K562 (cell line): ENCODE results near the gene FRMD4A. TPM values are rescaled to one million over a fixed set of nuclear protein-coding genes. Genes with fewer than 3 reads are reported as not detected.

ENCODE experiments used
- ATAC-seq: fragments of 200-7000 bp; cut with Tn5 transposase; 3 replicates; pipeline ENCODE4 v1.9.1; 2020; ENCODE audit warnings: moderate library complexity
- BruUV-seq: library from RNA; stranded (reverse); fragments of 400-500 nt; replicated peaks from 2 replicates; lab custom pipeline; 2021; lab: Mats Ljungman, UMichigan
- CTCF ChIA-PET: fragments of 300-600 bp; formaldehyde crosslinking; extraction: SDS; loops from one replicate; lab custom pipeline; 2021; ENCODE audit warnings: low intra/inter-chr PET ratio; lab: Yijun Ruan, JAX
- POLR2A ChIA-PET: fragments of 300-600, 350-650 bp; sonication (Branson Sonifier 250); formaldehyde crosslinking; extraction: SDS; loops from one replicate; lab custom pipeline; 2021; ENCODE audit warnings: antibody characterized with exemption, inconsistent platforms; lab: Yijun Ruan, JAX
- DNase-seq, 4 experiments: peaks; one replicate each; pipeline versions ENCODE4 v3.0.0 to v3.0.0-alpha.2; 2011 to 2018; ENCODE audit warnings: low spot score in 3 of 4, mixed read lengths in 3 of 4; ENCODE audit errors: extremely low read depth in 1 of 4
- FAIRE-seq: peaks from 2 replicates; lab custom pipeline; 2011; peaks lifted over from hg19 to GRCh38; lab: Jason Lieb, UNC
- H2AFZ ChIP-seq: 2 replicates; pipeline ENCODE4 v1.6.0; 2011; ENCODE audit warnings: low read depth, low read length, control low read depth, inconsistent platforms
- H3K27ac ChIP-seq: fragments of 200-600 bp; 3 replicates; pipeline ENCODE4 v1.8.0; 2011; ENCODE audit warnings: low read depth, mild to moderate bottlenecking, control low read depth, inconsistent platforms, low read length, moderate library complexity, mixed read lengths; ENCODE audit errors: extremely low read depth
- H3K27me3 ChIP-seq, 2 experiments: fragments of 300-600 bp in 1 of 2; 2 replicates in 1 of 2; 3 replicates in 1 of 2; pipeline versions ENCODE4 v1.6.0 to v1.8.0; 2011; ENCODE audit warnings: inconsistent platforms in 2 of 2, low read length in 2 of 2, mild to moderate bottlenecking in 1 of 2, mixed read lengths in 1 of 2, moderate library complexity in 1 of 2; ENCODE audit not compliant: control insufficient read depth in 2 of 2, insufficient read depth in 2 of 2
- H3K36me3 ChIP-seq: fragments of 300-600 bp; 3 replicates; pipeline ENCODE4 v1.8.0; 2011; ENCODE audit warnings: mild to moderate bottlenecking, low read length, inconsistent platforms; ENCODE audit not compliant: control insufficient read depth, insufficient read depth
- H3K4me1 ChIP-seq, 2 experiments: fragments of 200-600 bp in 1 of 2; replicated peaks in 1 of 2; 2 replicates in 1 of 2; 3 replicates in 1 of 2; pipeline versions ENCODE4 v1.5.1 to v1.8.0; 2011; ENCODE audit warnings: inconsistent platforms in 2 of 2, low read length in 2 of 2, mild to moderate bottlenecking in 1 of 2, mixed read lengths in 1 of 2, moderate library complexity in 1 of 2; ENCODE audit not compliant: control insufficient read depth in 2 of 2, insufficient read depth in 2 of 2
- H3K4me2 ChIP-seq: 2 replicates; pipeline ENCODE4 v1.6.1; 2011; ENCODE audit warnings: low read length, control low read depth, inconsistent platforms, mixed read lengths; ENCODE audit not compliant: insufficient read depth
- H3K4me3 ChIP-seq: fragments of 200-600 bp; sonication (generic), shearing (Covaris generic); 2 replicates; pipeline ENCODE4 v1.5.1; 2016; ENCODE audit warnings: control low read depth, inconsistent platforms
- H3K79me2 ChIP-seq: fragments of 200-600 bp; 3 replicates; pipeline ENCODE4 v1.8.0; 2011; ENCODE audit warnings: low read length, inconsistent platforms; ENCODE audit not compliant: control insufficient read depth, insufficient read depth
- H3K9ac ChIP-seq, 2 experiments: 2 replicates each; pipeline versions ENCODE4 v1.6.0 to v1.6.1; 2011; ENCODE audit warnings: low read depth in 2 of 2, low read length in 2 of 2, control low read depth in 1 of 2, inconsistent platforms in 1 of 2, mild to moderate bottlenecking in 1 of 2, mixed read lengths in 1 of 2; ENCODE audit not compliant: insufficient read depth in 1 of 2
- H3K9me1 ChIP-seq: one replicate; pipeline ENCODE4 v1.6.0; 2011; ENCODE audit warnings: inconsistent platforms, mild to moderate bottlenecking, low read length, moderate library complexity; ENCODE audit not compliant: control insufficient read depth, insufficient read depth
- H3K9me3 ChIP-seq: replicated peaks from 2 replicates; pipeline ENCODE4 v1.5.1; 2011; ENCODE audit warnings: low read depth, low read length, inconsistent platforms; ENCODE audit not compliant: control insufficient read depth, insufficient read depth
- H4K20me1 ChIP-seq: replicated peaks from 2 replicates; pipeline ENCODE4 v1.6.1; 2011; ENCODE audit warnings: low read length, inconsistent platforms, mixed read lengths; ENCODE audit not compliant: control insufficient read depth, insufficient read depth
- ARID4B ChIP-seq: sonication (generic); formaldehyde crosslinking; IDR thresholded peaks from 2 replicates; pipeline ENCODE4 v1.8.0; 2022; ENCODE audit warnings: mild to moderate bottlenecking, missing genetic modification reagents
- ATF7 ChIP-seq: fragments of 450-650 bp; IDR thresholded peaks from 2 replicates; pipeline ENCODE4 v1.7.1; 2014; ENCODE audit warnings: mild to moderate bottlenecking, moderate library complexity
- CBFA2T2 ChIP-seq: fragments of 450-650 bp; conservative IDR thresholded peaks from 2 replicates; pipeline ENCODE4 v1.6.1; 2017; ENCODE audit warnings: mild to moderate bottlenecking
- CHAMP1 ChIP-seq: fragments of 450-650 bp; IDR thresholded peaks from 2 replicates; pipeline ENCODE4 v1.6.1; 2016; ENCODE audit warnings: mild to moderate bottlenecking
- ESRRB ChIP-seq: fragments of 250-450 bp; sonication (Bioruptor Pico); IDR thresholded peaks from 2 replicates; pipeline ENCODE4 v1.5.0; 2020; ENCODE audit warnings: mild to moderate bottlenecking, moderate library complexity, borderline replicate concordance
- HNRNPL ChIP-seq: fragments of 200-400 bp; formaldehyde crosslinking; IDR thresholded peaks from 2 replicates; pipeline ENCODE4 v1.6.1; 2017; ENCODE audit warnings: low read depth, mild to moderate bottlenecking, low read length
- MCM7 ChIP-seq, 2 experiments: fragments of 450-650 bp; IDR thresholded peaks; 2 replicates each; pipeline ENCODE4 v1.6.1; 2016 to 2018
- TAF1 ChIP-seq: IDR thresholded peaks from 2 replicates; pipeline ENCODE4 v1.6.1; 2011; ENCODE audit warnings: mild to moderate bottlenecking, low read length, moderate library complexity; ENCODE audit not compliant: insufficient read depth, control insufficient read depth, severe bottlenecking; ENCODE audit errors: extremely low read depth
- ZNF184 ChIP-seq: sonication (generic); formaldehyde crosslinking; IDR thresholded peaks from 2 replicates; pipeline ENCODE4 v1.5.0; 2020; ENCODE audit warnings: missing genetic modification reagents
- ZNF512 ChIP-seq: IDR thresholded peaks from 2 replicates; pipeline ENCODE4 v1.6.1; 2016; ENCODE audit warnings: missing genetic modification characterization, missing compliant biosample characterization
- ZZZ3 ChIP-seq: fragments of 450-650 bp; IDR thresholded peaks from 2 replicates; pipeline ENCODE4 v1.6.1; 2016; ENCODE audit warnings: antibody characterized with exemption, mild to moderate bottlenecking, moderate library complexity
- WGBS: fragments of 100-300 bp; shearing (Covaris generic); methylation state at CpG from one replicate; pipeline ENCODE4 v1.1.6; 2016; ENCODE audit warnings: low coverage, mixed read lengths; ENCODE audit not compliant: insufficient coverage; ENCODE audit errors: missing lambda C conversion rate; 5-methylcytosine and 5-hydroxymethylcytosine counted together
- in situ Hi-C: fragments of 300-500 bp; cut with MboI; formaldehyde crosslinking; loops from 4 replicates; pipeline ENCODE4 v1.15.0; 2018; ENCODE audit warnings: inconsistent platforms, mixed read lengths
- intact Hi-C: fragments of 100-400 bp; cut with micrococcal nuclease; formaldehyde crosslinking; loops from 2 replicates; pipeline ENCODE4 v1.14.2; 2022
- polyA plus RNA-seq, 8 experiments: library from polyadenylated mRNA; depleted of rRNA in 4 of 8; stranded (reverse) in 5 of 8; unstranded in 3 of 8; fragments of >200 nt; fragmentation: Nextera tagmentation in 2 of 8; fragmentation: Illumina TruSeq in 1 of 8; extraction: Ambion mirVana in 2 of 8; extraction: Trizol in 1 of 8; gene quantifications; 2 replicates each; pipeline versions ENCODE4 v1.2.1 to v1.2.3, GENCODE V29; 2011 to 2014; ENCODE audit warnings: inconsistent platforms in 1 of 8, missing spikeins in 1 of 8
- total RNA-seq, 7 experiments: library from RNA; depleted of rRNA in 6 of 7; stranded (reverse); fragments of >200 nt in 6 of 7; fragmentation: Illumina TruSeq in 2 of 7; extraction: Trizol in 2 of 7; gene quantifications; 2 replicates each; pipeline versions ENCODE4 v1.2.1 to v1.2.3, GENCODE V29; 2011 to 2021; ENCODE audit warnings: low replicate concordance in 1 of 7
- TF ChIP-seq, protein P1 (sequence below): fragments of 450-650 bp; IDR thresholded peaks from 2 replicates; pipeline ENCODE4 v1.6.1; 2017; ENCODE audit warnings: antibody characterized with exemption

Gene FRMD4A
- total and polyA plus RNA-seq, 9 of the 15 experiments (the other 6 are each of a cell fraction or from before 2014, with no cell fraction given) = 0.80 to 5.2 (median 3.0) TPM

GRCh38 chr10:13867822-13868221 lies 462.9 kb downstream of the FRMD4A start:
- H3K27me3 ChIP-seq = peaks cover 8 to 43% of the 10 kb centered on the region in 2 experiments; a peak in 3 of 5 replicates
- H3K9me3 ChIP-seq = no peaks in the 10 kb centered on the region
- no peaks in the 10 kb centered on the region for H3K9me1 ChIP-seq
- no peak for DNase-seq
- no peak overlapping the region for H3K27ac ChIP-seq
- ChIA-PET POLR2A (interaction anchor here (0.8 kb wide), 1 partner anchor 14 kb away, joined by 3 read pairs; no protein-coding TSS in a partner anchor), CTCF (no interaction called here)
- H3K36me3 ChIP-seq = no peaks in the 10 kb centered on the region
- H3K4me1 ChIP-seq = no peaks in the 10 kb centered on the region
- no peak for ATAC-seq
- no peak overlapping the region for H3K4me3 ChIP-seq
- H3K79me2 ChIP-seq = no peaks in the 10 kb centered on the region
- intact Hi-C loops = no loop called here
- WGBS = 0% methylated on average over 1 of the region's 1 CpG
- no peak for FAIRE-seq
- no peaks in the 10 kb centered on the region; the same call in 1 of the 2 replicates for H4K20me1 ChIP-seq
- no peak overlapping the region for H2AFZ ChIP-seq
- H3K9ac ChIP-seq = no peak overlapping the region
- H3K4me2 ChIP-seq = no peak overlapping the region
- BruUV-seq = no TSS peak
- in situ Hi-C loops = no loop called here
- TF ChIP-seq HNRNPL (no peak), ATF7 (no peak), ZZZ3 (no peak), CBFA2T2 (no peak), TAF1 (no peak), CHAMP1 (no peak), ZNF184 (CRISPR knock-in tag) (no peak), ARID4B (CRISPR knock-in tag) (no peak), ZNF512 (tag) (no peak), ESRRB (no peak), MCM7 (IDR thresholded peaks at IDR 0.05) (no peak)
- TF ChIP-seq, protein P1, sequence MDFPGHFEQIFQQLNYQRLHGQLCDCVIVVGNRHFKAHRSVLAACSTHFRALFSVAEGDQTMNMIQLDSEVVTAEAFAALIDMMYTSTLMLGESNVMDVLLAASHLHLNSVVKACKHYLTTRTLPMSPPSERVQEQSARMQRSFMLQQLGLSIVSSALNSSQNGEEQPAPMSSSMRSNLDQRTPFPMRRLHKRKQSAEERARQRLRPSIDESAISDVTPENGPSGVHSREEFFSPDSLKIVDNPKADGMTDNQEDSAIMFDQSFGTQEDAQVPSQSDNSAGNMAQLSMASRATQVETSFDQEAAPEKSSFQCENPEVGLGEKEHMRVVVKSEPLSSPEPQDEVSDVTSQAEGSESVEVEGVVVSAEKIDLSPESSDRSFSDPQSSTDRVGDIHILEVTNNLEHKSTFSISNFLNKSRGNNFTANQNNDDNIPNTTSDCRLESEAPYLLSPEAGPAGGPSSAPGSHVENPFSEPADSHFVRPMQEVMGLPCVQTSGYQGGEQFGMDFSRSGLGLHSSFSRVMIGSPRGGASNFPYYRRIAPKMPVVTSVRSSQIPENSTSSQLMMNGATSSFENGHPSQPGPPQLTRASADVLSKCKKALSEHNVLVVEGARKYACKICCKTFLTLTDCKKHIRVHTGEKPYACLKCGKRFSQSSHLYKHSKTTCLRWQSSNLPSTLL = no peak
